Measurements from ENCODE around the gene MTUS2.

The MTUS2 gene

DNA sequence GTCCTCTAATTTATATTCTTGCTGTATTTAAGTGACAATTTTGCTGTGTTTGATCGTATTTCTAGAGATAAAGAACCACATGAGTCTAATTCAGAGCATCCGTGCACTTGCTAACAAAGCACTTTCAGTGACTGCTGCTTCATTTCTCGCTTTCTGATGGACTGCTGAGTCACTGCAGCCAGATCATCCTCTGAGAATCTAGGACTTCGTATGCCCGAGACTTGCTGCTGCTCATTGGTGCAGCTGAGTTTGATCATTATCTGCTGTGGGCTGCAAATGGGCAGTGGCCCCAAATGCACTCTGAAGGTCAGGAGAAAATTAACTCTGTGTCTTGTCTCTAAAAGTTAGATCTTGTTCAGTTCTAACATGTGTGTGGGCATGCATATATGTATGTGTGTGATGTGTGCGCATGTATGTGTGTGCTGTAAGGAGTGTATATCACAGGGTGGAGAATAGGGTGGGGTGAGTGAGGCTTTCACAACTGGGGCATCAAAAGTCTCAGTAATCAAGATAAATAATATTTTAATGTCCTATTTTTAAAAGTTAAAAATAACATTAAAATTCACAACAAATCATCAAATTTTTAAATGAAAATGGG, 342.6 kb downstream of the MTUS2 start:
- DNase-seq (ENCODE audit: extremely low spot score), result no peak
- ChIA-PET POLR2A (no interaction called here), CTCF (no interaction called here)
- no peak for TF ChIP-seq FOXM1 (IDR thresholded peaks at IDR 0.05; ENCODE audit: borderline replicate concordance)
- no peak for TF ChIP-seq LEF1 (IDR thresholded peaks at IDR 0.05; ENCODE audit: borderline replicate concordance)
- TF ChIP-seq L3MBTL2 (conservative IDR thresholded peaks at IDR 0.05), result no peak
- no peak for TF ChIP-seq BHLHE40 (IDR thresholded peaks at IDR 0.05; ENCODE audit: borderline replicate concordance)
- TF ChIP-seq CTBP1 (IDR thresholded peaks at IDR 0.05; ENCODE audit: borderline replicate concordance), result no peak
- TF ChIP-seq SP1 (IDR thresholded peaks at IDR 0.05), result no peak
- no peak for TF ChIP-seq SUZ12 (IDR thresholded peaks at IDR 0.05)
- TF ChIP-seq ARNT (IDR thresholded peaks at IDR 0.05), result no peak
- TF ChIP-seq FOXA1 (IDR thresholded peaks at IDR 0.05), result no peak
- TF ChIP-seq, protein P1, sequence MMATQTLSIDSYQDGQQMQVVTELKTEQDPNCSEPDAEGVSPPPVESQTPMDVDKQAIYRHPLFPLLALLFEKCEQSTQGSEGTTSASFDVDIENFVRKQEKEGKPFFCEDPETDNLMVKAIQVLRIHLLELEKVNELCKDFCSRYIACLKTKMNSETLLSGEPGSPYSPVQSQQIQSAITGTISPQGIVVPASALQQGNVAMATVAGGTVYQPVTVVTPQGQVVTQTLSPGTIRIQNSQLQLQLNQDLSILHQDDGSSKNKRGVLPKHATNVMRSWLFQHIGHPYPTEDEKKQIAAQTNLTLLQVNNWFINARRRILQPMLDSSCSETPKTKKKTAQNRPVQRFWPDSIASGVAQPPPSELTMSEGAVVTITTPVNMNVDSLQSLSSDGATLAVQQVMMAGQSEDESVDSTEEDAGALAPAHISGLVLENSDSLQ (IDR thresholded peaks at IDR 0.05), result no peak
- TF ChIP-seq NFRKB (IDR thresholded peaks at IDR 0.05), result no peak
- TF ChIP-seq ELF4 (IDR thresholded peaks at IDR 0.05), result no peak
- TF ChIP-seq FOXK2 (IDR thresholded peaks at IDR 0.05), result no peak
- no peak for TF ChIP-seq ZNF384 (IDR thresholded peaks at IDR 0.05)
- no peak for TF ChIP-seq TARDBP (IDR thresholded peaks at IDR 0.05)
- no peak for TF ChIP-seq HDGF (IDR thresholded peaks at IDR 0.05; ENCODE audit: borderline replicate concordance)

DNA sequence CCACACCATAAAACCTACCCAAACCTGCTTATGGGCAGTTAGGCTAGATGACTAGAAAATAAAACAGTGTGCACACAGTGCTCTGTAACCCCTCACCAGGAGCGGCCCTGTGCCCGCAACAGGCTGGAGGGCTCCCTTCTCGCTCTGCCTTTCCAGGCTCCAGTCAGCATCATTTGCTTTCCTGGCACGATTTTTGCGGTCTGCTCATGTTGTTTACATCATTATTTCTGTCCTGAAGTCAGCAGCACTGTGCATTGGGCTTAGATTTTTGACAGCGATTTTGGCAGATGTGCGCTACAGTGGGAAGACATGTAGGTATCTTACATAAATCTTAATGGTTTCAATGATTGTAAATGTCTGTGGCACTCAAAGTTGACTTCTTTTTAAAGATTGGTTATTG, 344.0 kb downstream of the MTUS2 start:
- ChIA-PET POLR2A (no interaction called here), CTCF (no interaction called here)
- no peak for TF ChIP-seq SUZ12 (IDR thresholded peaks at IDR 0.05)
- TF ChIP-seq CTBP1 (IDR thresholded peaks at IDR 0.05; ENCODE audit: borderline replicate concordance), result no peak
- TF ChIP-seq FOXK2 (IDR thresholded peaks at IDR 0.05), result no peak
- no peak for TF ChIP-seq BHLHE40 (IDR thresholded peaks at IDR 0.05; ENCODE audit: borderline replicate concordance)
- no peak for TF ChIP-seq TARDBP (IDR thresholded peaks at IDR 0.05)
- no peak for TF ChIP-seq ELF4 (IDR thresholded peaks at IDR 0.05)
- no peak for TF ChIP-seq NFRKB (IDR thresholded peaks at IDR 0.05)
- DNase-seq (ENCODE audit: extremely low spot score), result no peak

DNA sequence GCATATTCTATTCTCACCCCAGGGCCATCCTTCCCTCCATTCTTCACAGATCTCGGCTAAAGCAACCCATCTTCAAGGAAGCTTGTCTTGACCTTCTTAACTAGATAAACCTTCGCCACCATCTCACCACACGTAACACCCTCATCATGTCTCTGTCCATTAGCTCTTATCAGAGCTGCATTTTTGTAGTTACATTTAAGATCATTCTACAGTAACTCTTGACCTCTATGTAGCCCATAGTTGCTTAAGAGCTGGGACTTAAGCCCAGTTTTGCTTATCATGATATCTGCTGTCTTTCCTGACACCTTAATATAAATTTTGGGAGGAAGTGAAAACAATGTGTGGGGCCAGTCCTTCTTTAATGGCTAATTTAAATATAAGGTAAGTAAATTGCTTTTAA, 345.1 kb downstream of the MTUS2 start:
- CTCF ChIA-PET, result no interaction called here
- POLR2A ChIA-PET, result no interaction called here
- TF ChIP-seq BHLHE40 (IDR thresholded peaks at IDR 0.05; ENCODE audit: borderline replicate concordance) (no peak), SUZ12 (IDR thresholded peaks at IDR 0.05) (no peak), SP1 (IDR thresholded peaks at IDR 0.05) (no peak), ELF4 (IDR thresholded peaks at IDR 0.05) (no peak), HDGF (IDR thresholded peaks at IDR 0.05; ENCODE audit: borderline replicate concordance) (no peak)
- no peak for DNase-seq (ENCODE audit: extremely low spot score)

DNA sequence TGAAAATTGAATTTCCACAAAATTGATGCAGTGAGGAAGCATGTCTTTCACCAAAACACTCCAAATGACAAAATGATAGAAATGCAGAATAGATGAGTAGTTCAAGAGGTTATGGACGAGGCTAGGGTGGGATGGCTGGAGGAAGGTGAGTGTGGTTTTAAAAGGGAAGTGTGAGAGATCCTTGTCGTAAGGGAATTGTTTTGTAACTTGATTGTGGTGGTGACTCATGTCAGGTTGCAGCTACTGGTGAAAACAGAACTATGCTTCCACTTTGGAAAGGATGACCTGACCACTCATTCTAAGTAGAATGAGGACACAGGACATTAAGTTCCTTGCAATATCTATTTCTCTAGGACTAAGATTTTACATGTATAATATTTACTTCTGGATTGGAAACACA, 345.7 kb downstream of the MTUS2 start:
- DNase-seq (ENCODE audit: extremely low spot score), result no peak
- TF ChIP-seq LEF1 (IDR thresholded peaks at IDR 0.05; ENCODE audit: borderline replicate concordance) (no peak), FOXA1 (IDR thresholded peaks at IDR 0.05) (no peak), HDGF (IDR thresholded peaks at IDR 0.05; ENCODE audit: borderline replicate concordance) (no peak), CTBP1 (IDR thresholded peaks at IDR 0.05; ENCODE audit: borderline replicate concordance) (no peak)
- TF ChIP-seq, protein P1 (IDR thresholded peaks at IDR 0.05), result no peak
- POLR2A ChIA-PET, result no interaction called here
- CTCF ChIA-PET, result no interaction called here

DNA sequence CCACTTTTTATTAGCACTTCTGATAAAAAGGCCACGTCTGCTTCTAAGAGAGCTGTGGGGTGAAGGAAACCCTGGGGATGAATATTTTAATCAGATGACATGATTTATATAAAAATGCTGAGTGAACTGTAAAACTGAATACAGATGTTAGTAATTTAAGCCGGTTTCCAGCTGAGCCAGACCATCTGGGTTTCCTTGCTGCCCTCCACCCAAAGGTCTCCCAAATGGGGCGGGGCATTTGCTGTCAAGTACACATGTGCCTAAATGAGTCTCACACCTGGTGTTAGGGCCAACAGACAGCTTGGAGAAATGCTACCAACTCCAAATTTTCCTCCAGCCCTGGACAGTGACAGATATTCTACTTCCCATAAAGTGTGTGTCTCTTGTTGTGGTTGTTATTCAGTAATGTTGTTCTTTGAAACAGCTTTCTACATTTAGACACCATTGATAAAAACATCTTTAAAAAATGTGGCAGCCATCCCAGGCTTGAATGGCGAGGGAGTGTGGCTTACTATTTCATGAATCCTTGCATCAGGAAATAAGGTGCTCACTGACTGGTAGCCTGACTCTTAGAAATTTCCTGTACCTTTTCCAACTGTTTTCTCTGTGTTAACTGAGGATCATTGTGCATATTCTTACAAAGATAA, 350.4 kb downstream of the MTUS2 start:
- no peak for TF ChIP-seq L3MBTL2 (conservative IDR thresholded peaks at IDR 0.05)
- no peak for TF ChIP-seq HDGF (IDR thresholded peaks at IDR 0.05; ENCODE audit: borderline replicate concordance)
- TF ChIP-seq CTBP1 (IDR thresholded peaks at IDR 0.05; ENCODE audit: borderline replicate concordance), result no peak
- TF ChIP-seq NFRKB (IDR thresholded peaks at IDR 0.05), result no peak
- TF ChIP-seq FOXK2 (IDR thresholded peaks at IDR 0.05), result no peak
- no peak for TF ChIP-seq SP1 (IDR thresholded peaks at IDR 0.05)
- TF ChIP-seq ELF4 (IDR thresholded peaks at IDR 0.05), result no peak
- TF ChIP-seq SUZ12 (IDR thresholded peaks at IDR 0.05), result no peak
- TF ChIP-seq TARDBP (IDR thresholded peaks at IDR 0.05), result no peak
- TF ChIP-seq, protein P1 (IDR thresholded peaks at IDR 0.05), result no peak
- TF ChIP-seq ARNT (IDR thresholded peaks at IDR 0.05), result no peak
- TF ChIP-seq BHLHE40 (IDR thresholded peaks at IDR 0.05; ENCODE audit: borderline replicate concordance), result no peak
- TF ChIP-seq ZNF384 (IDR thresholded peaks at IDR 0.05), result no peak
- TF ChIP-seq FOXA1 (IDR thresholded peaks at IDR 0.05), result no peak
- TF ChIP-seq FOXM1 (IDR thresholded peaks at IDR 0.05; ENCODE audit: borderline replicate concordance), result no peak
- ChIA-PET CTCF (no interaction called here), POLR2A (no interaction called here)
- no peak for DNase-seq (ENCODE audit: extremely low spot score)

DNA sequence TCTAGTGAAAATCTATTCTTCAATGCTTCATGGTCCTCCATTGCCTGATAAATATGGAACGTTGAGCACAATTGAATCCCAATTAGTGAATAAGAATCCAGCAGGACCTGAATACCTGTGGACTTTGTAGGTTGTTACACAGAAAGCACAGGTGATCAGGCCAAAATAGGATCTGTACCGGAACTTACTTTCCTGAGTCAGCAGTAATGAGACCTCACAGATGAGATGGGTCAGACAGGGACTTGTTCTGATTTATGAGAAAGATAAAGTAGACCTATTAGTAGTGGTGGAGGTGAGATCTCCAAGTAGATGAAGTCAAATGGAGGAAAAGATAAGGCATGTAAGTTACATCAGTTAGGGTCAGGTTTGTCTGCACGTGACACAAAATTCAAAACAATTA, 351.1 kb downstream of the MTUS2 start:
- CTCF ChIA-PET, result no interaction called here
- DNase-seq (ENCODE audit: extremely low spot score), result no peak
- POLR2A ChIA-PET, result no interaction called here
- no peak for TF ChIP-seq ZNF384 (IDR thresholded peaks at IDR 0.05)
- no peak for TF ChIP-seq BHLHE40 (IDR thresholded peaks at IDR 0.05; ENCODE audit: borderline replicate concordance)
- TF ChIP-seq, protein P1 (IDR thresholded peaks at IDR 0.05), result no peak
- TF ChIP-seq HDGF (IDR thresholded peaks at IDR 0.05; ENCODE audit: borderline replicate concordance), result no peak
- no peak for TF ChIP-seq L3MBTL2 (conservative IDR thresholded peaks at IDR 0.05)
- TF ChIP-seq FOXK2 (IDR thresholded peaks at IDR 0.05), result no peak
- TF ChIP-seq FOXA1 (IDR thresholded peaks at IDR 0.05), result no peak
- no peak for TF ChIP-seq SP1 (IDR thresholded peaks at IDR 0.05)
- no peak for TF ChIP-seq ELF4 (IDR thresholded peaks at IDR 0.05)
- no peak for TF ChIP-seq FOXM1 (IDR thresholded peaks at IDR 0.05; ENCODE audit: borderline replicate concordance)
- no peak for TF ChIP-seq NFRKB (IDR thresholded peaks at IDR 0.05)
- TF ChIP-seq CTBP1 (IDR thresholded peaks at IDR 0.05; ENCODE audit: borderline replicate concordance), result no peak
- TF ChIP-seq ARNT (IDR thresholded peaks at IDR 0.05), result no peak

Measured in HEK293T (cell line).